ENCODE data around the gene SLC47A1.

GRCh38 chr17:19573075-19573474, 39.4 kb downstream of the SLC47A1 start:
- TF ChIP-seq CTCF (IDR thresholded peaks at IDR 0.05) (no peak), POLR2A (IDR thresholded peaks at IDR 0.05) (no peak)
